GM12801 (cell line): Measurements from ENCODE around the gene ALX3.
A peak's percentile ranks its signal among the peaks of the same experiment; 100 is the strongest.

Source experiments
- TF ChIP-seq, protein P1 (sequence below): IDR thresholded peaks from one replicate; pipeline ENCODE4 v1.5.1; 2011; ENCODE audit warnings: control low read depth; ENCODE audit not compliant: insufficient read length; ENCODE audit errors: extremely low read depth

Gene ALX3

DNA sequence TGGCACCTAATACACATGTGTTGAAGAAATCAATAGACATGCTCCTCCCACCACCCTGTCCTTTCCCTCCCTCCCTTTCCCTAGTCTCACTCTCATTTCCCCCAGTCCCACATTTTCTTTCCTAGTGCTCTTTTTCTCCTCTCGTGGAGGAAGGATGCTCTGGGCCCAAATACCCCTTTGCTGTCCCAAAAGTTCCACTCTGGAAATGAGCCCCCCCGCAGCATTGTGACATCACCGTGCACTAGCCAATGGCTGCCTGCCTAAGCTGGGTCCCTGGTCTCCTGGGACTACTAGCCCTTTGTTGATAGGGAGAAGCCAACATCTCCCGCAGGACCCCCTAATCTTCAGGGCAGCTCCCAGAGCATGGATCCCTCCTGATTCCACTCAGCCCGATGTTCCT is 41.7 kb upstream of the ALX3 start, which contains the start of gene UBL4B:
UBL4B (plus strand) TSS at position 301 of the 400 bp plus-strand sequence; CDS start at position 393, 92 bp downstream.
- TF ChIP-seq, protein P1, sequence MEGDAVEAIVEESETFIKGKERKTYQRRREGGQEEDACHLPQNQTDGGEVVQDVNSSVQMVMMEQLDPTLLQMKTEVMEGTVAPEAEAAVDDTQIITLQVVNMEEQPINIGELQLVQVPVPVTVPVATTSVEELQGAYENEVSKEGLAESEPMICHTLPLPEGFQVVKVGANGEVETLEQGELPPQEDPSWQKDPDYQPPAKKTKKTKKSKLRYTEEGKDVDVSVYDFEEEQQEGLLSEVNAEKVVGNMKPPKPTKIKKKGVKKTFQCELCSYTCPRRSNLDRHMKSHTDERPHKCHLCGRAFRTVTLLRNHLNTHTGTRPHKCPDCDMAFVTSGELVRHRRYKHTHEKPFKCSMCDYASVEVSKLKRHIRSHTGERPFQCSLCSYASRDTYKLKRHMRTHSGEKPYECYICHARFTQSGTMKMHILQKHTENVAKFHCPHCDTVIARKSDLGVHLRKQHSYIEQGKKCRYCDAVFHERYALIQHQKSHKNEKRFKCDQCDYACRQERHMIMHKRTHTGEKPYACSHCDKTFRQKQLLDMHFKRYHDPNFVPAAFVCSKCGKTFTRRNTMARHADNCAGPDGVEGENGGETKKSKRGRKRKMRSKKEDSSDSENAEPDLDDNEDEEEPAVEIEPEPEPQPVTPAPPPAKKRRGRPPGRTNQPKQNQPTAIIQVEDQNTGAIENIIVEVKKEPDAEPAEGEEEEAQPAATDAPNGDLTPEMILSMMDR, result no peak

DNA sequence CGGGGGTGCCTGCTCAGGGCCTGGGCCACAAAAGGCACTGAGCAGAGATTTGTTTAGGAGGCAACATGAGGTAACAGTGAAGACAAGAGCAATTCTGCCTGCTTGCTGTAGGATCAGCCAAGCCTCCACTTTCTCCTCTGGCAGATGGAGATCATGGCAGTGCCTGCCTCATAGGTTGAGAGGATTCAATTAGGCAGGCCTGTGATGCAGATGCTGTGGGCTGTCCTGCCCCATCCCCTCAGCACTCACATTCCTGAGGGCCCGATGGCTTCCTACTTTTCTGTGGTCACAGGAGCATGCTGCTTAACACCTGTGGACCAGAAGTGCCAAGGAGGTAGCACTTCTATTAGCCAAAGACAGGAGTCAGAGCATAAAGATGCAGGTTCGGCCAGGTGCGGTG is 40.6 kb upstream of the ALX3 start:
- TF ChIP-seq, protein P1, result no peak

DNA sequence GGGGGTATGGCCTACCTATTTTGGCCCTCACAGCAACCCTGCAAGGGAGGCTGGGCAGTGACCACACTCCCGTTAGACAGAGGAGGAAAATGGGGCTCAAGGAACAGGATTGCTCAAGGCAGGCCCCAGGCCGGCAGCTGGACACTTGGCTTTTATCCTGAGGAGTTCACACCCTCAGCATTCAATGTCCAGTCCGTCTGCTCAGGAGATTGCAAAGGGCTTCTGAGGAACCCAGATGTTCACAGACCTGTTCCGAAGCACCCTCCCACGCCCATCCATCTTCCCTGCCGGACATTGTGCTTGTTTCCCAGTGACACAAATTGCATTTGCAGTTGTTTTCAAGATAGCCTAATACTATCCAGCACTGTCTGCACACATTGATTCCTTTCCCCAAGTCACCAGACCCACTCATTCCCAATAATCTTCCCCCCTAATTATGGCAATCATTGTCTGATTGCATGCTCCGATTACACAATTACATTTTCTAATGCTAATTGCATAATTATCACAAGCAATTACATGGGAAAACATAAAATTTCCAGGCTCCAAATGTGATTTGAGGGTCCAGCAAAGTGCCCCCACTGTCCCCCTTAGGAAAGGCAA is 37.5 kb upstream of the ALX3 start:
- TF ChIP-seq, protein P1, result no peak

DNA sequence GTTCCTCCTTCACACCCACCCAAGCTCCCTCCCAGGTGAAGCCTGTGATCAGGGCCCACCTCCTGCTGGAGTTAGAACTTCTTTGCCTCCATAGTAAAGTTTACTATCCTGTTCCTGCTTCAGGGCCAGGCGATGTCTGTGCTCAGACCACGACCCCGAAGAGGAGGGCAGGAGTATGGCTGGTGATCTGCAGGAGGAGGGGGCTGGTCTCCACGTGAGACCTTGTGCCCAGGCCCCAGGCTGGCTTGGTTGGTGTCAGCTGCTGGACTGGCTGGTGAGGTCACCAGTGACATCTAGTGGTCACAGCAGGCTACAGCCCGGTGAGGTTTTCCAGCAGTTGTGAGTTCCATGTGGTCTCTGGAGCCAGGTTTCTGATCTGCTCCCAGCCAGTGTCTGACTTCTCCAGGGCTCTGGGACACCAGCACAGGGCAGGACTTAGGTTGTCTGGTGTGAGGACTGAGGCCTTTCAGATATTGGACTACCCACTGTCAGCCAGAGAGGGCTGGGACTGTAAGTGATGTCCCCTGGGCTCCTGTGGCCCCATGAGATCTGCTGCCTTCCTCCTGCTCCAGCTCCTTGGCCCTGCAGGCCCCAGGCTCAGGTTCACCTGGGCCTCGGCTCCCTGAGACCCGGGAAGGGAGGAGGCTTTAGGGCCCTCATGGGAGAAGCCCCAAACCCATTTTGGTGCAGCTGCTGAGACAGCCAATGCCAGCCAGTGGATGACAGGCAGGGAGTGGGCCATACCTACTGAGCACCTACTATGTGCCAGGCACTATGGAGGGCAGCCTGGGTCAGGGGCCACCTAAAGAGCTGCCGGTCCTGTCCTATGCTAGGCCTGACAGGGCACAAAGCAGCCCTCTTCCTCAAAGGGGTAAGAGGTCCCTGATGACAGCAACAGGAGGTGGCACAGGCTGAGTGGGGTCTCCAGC is 35.8 kb upstream of the ALX3 start:
- TF ChIP-seq, protein P1, result peak; percentile 60

DNA sequence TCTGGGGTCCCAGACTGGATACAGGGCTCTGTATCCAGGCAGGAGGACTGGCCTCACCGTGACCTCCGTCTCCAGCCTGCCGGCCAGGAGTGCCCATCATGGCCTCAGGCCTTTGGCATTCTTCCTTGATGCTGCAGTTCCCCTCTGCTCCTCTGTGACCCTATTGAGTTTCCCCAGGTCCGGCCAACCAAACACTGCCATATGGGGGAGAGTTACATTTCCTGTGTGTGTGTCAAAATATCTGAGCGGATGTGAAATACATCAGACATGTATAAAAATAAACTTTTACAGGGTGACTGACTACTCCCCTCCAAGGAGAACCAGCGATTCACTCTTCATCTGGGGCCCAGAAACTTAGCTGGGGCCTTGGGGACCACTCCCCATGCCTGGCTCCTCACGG is 31.6 kb upstream of the ALX3 start:
- TF ChIP-seq, protein P1, result no peak

DNA sequence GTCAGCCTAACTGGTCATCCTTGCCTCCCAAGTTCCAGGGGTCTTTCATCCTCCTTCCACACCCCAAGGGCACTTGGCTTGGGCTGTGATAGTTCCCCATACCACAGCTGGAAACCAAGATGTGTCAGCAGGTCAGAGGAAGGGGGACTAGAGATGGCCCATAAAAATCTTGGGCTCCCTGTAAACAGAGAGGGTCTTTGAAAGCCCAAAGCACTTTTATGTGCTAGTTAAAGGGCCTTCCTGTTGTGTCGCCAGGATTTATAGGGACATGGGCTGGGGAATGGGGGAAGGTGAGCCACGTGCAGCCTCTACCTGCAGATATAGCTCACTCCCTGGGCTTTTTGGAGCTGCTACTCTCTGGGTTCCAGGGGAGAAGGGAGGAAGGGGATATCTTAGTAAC is 29.9 kb upstream of the ALX3 start:
- TF ChIP-seq, protein P1, result no peak

DNA sequence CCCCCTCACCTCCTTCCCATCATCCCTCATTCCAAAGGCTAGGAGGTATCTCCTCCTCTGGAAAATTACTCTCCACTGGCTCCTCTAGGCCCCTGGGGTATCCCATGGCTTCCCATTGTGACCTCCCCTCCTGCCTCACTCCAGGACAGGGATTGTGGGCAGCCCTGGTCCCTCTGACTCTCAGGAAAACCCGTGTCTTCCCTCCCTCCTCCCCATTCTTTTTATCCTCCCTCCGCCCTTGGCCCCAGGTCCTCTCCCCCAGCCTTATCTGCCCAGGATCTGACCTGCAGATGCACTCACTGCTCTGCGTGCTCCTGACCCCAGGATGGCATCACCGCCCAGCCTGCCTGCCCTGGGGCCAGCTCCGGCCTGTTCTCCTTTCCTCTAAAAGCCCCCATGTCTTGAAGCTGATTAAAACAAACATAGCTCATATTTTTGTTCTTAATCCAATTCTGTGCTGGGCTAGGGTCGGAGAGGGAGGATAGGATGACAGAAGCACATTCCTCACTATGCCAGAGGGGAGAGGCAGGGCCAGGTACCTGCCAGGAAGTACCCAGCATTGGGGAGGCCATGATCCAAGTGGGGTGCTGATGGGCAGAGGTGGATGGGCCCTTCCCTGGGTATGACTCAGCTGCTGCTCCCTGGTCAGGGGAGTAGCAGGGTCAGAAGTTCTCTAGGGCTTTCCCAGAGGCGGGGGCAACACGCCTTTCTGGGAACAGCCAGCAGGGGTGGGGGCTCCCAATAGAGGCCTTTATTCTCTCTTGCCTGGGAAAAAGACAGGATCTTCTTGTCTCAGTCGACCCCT is 28.0 kb upstream of the ALX3 start:
- TF ChIP-seq, protein P1, result no peak
